Body of pancreas (tissue), 4 donors: ENCODE measurements around the gene CCDC71L. TPM values are rescaled to one million over a fixed set of nuclear protein-coding genes. Genes with fewer than 3 reads are reported as not detected.

Experiments used
- ATAC-seq: fragments of 150-250 bp; one replicate; pipeline ENCODE4 v1.9.1; 2016
- DNase-seq, 4 donors: peaks; one replicate each; pipeline ENCODE4 v3.0.0-alpha.2; 2019
- H3K27ac ChIP-seq, 4 donors: fragments of 200-600 bp; sonication (generic); 1 replicate in 3 of 4; 2 replicates in 1 of 4; pipeline versions ENCODE4 v1.5.1 to v1.6.1; 2016 to 2019; ENCODE audit warnings: mild to moderate bottlenecking in 1 of 4, mixed read lengths in 1 of 4, moderate library complexity in 1 of 4
- H3K27me3 ChIP-seq, 2 donors: fragments of 200-600 bp; sonication (generic); one replicate each; pipeline ENCODE4 v1.6.0; 2016; ENCODE audit warnings: mild to moderate bottlenecking in 1 of 2
- H3K36me3 ChIP-seq, 2 donors: fragments of 200-600 bp; sonication (generic); replicated peaks in 1 of 2; 2 replicates each; pipeline ENCODE4 v1.5.1; 2016; ENCODE audit warnings: low read depth in 2 of 2; ENCODE audit not compliant: insufficient read depth in 1 of 2
- H3K4me1 ChIP-seq: fragments of 200-600 bp; sonication (generic); one replicate; pipeline ENCODE4 v1.6.0; 2016
- H3K4me3 ChIP-seq, 2 donors: fragments of 200-600 bp; sonication (generic); 1 replicate in 1 of 2; 2 replicates in 1 of 2; pipeline ENCODE4 v1.5.1; 2016 to 2019
- H3K9me3 ChIP-seq, 3 donors: fragments of 200-600 bp; sonication (generic); 1 replicate in 2 of 3; 2 replicates in 1 of 3; pipeline ENCODE4 v1.5.1; 2016
- CTCF ChIP-seq, 7 experiments: fragments of 450-650 bp in 4 of 7; fragments of 200-600 bp in 3 of 7; sonication (generic) in 3 of 7; IDR thresholded peaks; one replicate each; pipeline ENCODE4 v1.5.1; 2016 to 2019; ENCODE audit warnings: antibody characterized with exemption in 7 of 7
- POLR2A ChIP-seq, 3 donors: fragments of 450-650 bp; IDR thresholded peaks; one replicate each; pipeline ENCODE4 v1.6.1; 2016; ENCODE audit warnings: antibody characterized with exemption in 3 of 3, mild to moderate bottlenecking in 2 of 3
- WGBS, 2 donors: methylation state at CpG; one replicate each; pipeline ENCODE4 v1.1.5; 2017; 5-methylcytosine and 5-hydroxymethylcytosine counted together
- intact Hi-C: fragments of 100-400 bp; cut with DNase I; formaldehyde crosslinking; loops from one replicate; pipeline ENCODE4 v1.15.1; 2023
- total RNA-seq, 2 donors: library from RNA; depleted of rRNA; stranded (reverse); fragments of >200 nt; gene quantifications; one replicate each; pipeline ENCODE4 v1.1.0, GENCODE V29; 2016

Gene CCDC71L
- total RNA-seq, 2 donors from 2014 or later, result 8.6 to 23.7 TPM

DNA sequence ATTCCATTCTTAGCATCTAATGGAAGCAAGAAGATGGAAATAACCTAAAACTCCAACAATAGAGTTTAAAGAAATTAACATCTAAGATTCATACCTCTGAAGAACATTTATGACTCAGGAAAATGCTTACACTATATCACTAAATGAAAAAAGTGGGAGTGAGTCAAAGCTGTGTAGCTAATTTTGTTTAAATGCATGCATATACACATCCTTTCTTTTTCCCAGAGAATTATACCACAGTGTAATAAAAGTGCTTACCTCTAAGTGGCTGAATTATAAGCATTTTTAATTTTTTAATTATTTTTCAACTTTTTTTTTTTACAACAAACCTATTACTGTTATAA is 44.3 kb downstream of the CCDC71L start:
- ATAC-seq (no peak), DNase-seq (no peak)
- Histone ChIP-seq H3K36me3 (no peaks in the 10 kb centered on the region), H3K27me3 (no peaks in the 10 kb centered on the region), H3K27ac (no peak overlapping the region), H3K9me3 (no peaks in the 10 kb centered on the region), H3K4me1 (peaks cover 13% of the 10 kb centered on the region), H3K4me3 (no peak overlapping the region)
- intact Hi-C loops, result no loop called here
- TF ChIP-seq CTCF (IDR thresholded peaks at IDR 0.05), result no peak
- no peak for TF ChIP-seq POLR2A (IDR thresholded peaks at IDR 0.05)

DNA sequence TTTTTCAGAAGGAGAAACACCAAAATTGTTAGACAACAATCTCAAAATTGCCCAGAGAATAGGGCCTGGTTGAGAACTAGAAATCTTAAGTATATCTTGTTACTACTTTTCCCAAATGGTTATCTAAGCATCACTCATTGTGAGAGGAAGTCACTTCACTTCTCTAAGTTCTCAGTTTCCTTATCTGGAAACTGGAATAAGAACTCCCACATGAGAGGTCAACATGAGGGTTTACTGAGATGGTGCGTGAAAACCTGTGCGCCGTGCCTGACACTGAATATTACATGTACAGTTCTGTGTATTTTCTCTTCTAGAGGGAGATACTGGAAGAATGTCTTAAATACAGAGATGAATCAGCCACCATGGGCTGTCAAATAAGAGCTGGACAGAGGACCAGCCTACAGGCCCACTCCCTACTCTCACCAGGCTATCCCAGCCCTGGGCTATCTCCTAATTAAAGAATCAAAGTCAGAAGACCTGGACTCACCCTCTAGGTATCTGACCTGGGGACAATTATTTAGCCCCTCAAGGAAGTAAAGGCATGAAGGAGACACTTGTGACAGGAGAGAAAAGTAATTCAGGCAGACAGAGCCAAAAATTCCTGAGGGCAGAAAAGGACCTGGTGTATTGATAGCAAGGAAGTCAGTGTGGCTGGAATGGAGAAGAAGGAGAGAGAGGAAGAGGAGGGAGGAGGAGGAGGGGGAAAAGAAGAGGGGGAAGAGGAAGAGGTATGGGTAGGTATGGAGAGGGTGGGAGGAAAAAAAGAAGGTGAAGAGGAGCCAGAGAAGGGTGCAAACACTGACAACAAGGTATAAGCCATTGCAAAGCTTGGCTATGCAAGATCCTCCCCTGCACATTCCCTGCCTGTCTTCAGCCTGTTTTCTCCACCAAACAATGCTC is 44.9 kb downstream of the CCDC71L start:
- DNase-seq (no peak), ATAC-seq (no peak)
- intact Hi-C loops, result no loop called here
- TF ChIP-seq CTCF (IDR thresholded peaks at IDR 0.05) (no peak), POLR2A (IDR thresholded peaks at IDR 0.05) (no peak)
- no peaks in the 10 kb centered on the region for H3K27me3 ChIP-seq
- H3K36me3 ChIP-seq, result no peaks in the 10 kb centered on the region
- H3K4me1 ChIP-seq, result peaks cover 18% of the 10 kb centered on the region
- no peak overlapping the region for H3K4me3 ChIP-seq
- 96% methylated on average over 3 of the region's 3 CpGs for WGBS, 2 donors
- no peaks in the 10 kb centered on the region for H3K9me3 ChIP-seq
- H3K27ac ChIP-seq, result no peak overlapping the region

GRCh38 chr7:106614751-106615150 is 46.2 kb downstream of the CCDC71L start:
- Histone ChIP-seq H3K27ac (no peak overlapping the region), H3K4me1 (peaks cover 18% of the 10 kb centered on the region), H3K36me3 (no peaks in the 10 kb centered on the region), H3K9me3 (no peaks in the 10 kb centered on the region), H3K4me3 (no peak overlapping the region), H3K27me3 (no peaks in the 10 kb centered on the region)
- no peak for DNase-seq
- 70 to 74% methylated on average over 2 of the region's 2 CpGs for WGBS, 2 donors
- intact Hi-C loops, result no loop called here
- no peak for TF ChIP-seq CTCF (IDR thresholded peaks at IDR 0.05)
- no peak for ATAC-seq

GRCh38 chr7:106613848-106614560 is 47.0 kb downstream of the CCDC71L start:
- ATAC-seq, result no peak
- Histone ChIP-seq H3K27me3 (no peaks in the 10 kb centered on the region), H3K4me1 (peaks cover 18% of the 10 kb centered on the region), H3K4me3 (no peak overlapping the region), H3K27ac (no peak overlapping the region), H3K9me3 (no peaks in the 10 kb centered on the region), H3K36me3 (no peaks in the 10 kb centered on the region)
- intact Hi-C loops, result no loop called here
- DNase-seq, result no peak
- TF ChIP-seq CTCF (IDR thresholded peaks at IDR 0.05), result no peak
- no peak for TF ChIP-seq POLR2A (IDR thresholded peaks at IDR 0.05)
